ENCODE measurements around the gene GALNT4. TPM values are rescaled to one million over a fixed set of nuclear protein-coding genes. Genes with fewer than 3 reads are reported as not detected.

GALNT4 gene
- total RNA-seq (2.5 and 4.0 TPM in 2 replicates), polyA plus RNA-seq (1.3 and 1.9 TPM in 2 replicates)

DNA sequence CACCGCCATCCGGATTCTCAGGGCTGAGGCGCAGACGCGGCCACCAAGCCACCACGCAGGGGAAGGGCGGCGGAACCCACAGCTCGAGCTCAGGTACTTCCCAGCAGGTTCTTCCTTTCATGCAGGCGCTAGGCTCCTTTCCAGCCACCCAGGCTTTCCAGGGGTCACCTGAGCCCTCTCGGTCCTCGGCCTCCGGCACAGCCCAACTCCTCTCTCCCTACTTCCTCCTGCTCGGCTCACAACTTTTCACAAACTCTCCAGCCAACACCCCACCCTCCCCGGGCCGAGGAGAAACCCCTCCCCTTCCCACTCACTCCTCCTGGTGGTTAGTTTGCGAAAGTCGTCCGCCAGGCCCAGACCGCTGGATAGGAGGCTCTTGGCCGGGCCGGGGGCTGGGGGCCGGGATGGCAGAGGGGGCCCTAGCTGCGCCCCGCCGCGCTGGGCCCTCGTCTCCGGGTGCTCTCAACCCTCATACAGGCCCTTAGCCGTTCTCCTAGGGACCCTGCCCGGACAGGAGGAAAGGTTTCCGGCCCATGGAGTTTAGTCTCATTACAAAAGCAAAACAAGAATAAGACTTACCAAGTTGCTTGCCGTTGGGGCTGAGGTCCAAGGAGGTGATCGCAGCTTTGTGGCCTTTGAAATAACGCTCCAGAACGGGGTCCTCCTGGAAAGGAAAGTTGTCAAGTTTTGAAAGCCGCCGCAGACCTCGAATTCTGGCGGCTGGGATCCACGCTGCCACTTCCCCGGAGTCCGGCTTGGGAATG, at the start of gene GALNT4:
Gene GALNT4, minus strand, starts transcription at position 256 of the 764 bp plus-strand sequence. Its CDS starts 247 bp downstream, at position 9.
- peak; percentile 73 for TF ChIP-seq CTCF (IDR thresholded peaks at IDR 0.05; ENCODE audit: low read depth, low read length)
- no peaks in the 10 kb centered on the region for H3K27me3 ChIP-seq
- H3K4me1 ChIP-seq (ENCODE audit: low read depth), result peaks cover 9% of the 10 kb centered on the region
- H3K4me3 ChIP-seq, result peak within 1 kb of the TSS; percentile 58
- H3K27ac ChIP-seq, result peak within 1 kb of the TSS; percentile 53
- no peaks in the 10 kb centered on the region for H3K36me3 ChIP-seq
- peak; percentile 90 to 92 for DNase-seq (ENCODE audit: low read depth in 1 of 2, low spot score in 1 of 2)
- H3K9me3 ChIP-seq (ENCODE audit: low read depth), result no peaks in the 10 kb centered on the region

GRCh38 chr12:89573051-89573810, 48.6 kb upstream of the GALNT4 start:
- Histone ChIP-seq H3K27me3 (no peaks in the 10 kb centered on the region), H3K4me3 (no peak overlapping the region)
- DNase-seq (ENCODE audit: low read depth in 1 of 2, low spot score in 1 of 2), result no peak

GRCh38 chr12:89571491-89572195, 47.0 kb upstream of the GALNT4 start:
- Histone ChIP-seq H3K4me1 (ENCODE audit: low read depth) (peaks cover 15% of the 10 kb centered on the region), H3K27me3 (no peaks in the 10 kb centered on the region), H3K36me3 (no peaks in the 10 kb centered on the region), H3K9me3 (ENCODE audit: low read depth) (no peaks in the 10 kb centered on the region), H3K27ac (no peak overlapping the region), H3K4me3 (no peak overlapping the region)
- peak in 1 of 2 donors; percentile 46 for DNase-seq (ENCODE audit: low read depth in 1 of 2, low spot score in 1 of 2)
- TF ChIP-seq CTCF (IDR thresholded peaks at IDR 0.05; ENCODE audit: low read depth, low read length), result no peak

More at GRCh38 chr12:89573051-89573810, 48.6 kb upstream of the GALNT4 start:
- Histone ChIP-seq H3K36me3 (no peaks in the 10 kb centered on the region), H3K4me1 (ENCODE audit: low read depth) (peaks cover 13% of the 10 kb centered on the region), H3K9me3 (ENCODE audit: low read depth) (no peaks in the 10 kb centered on the region), H3K27ac (no peak overlapping the region)
- TF ChIP-seq CTCF (IDR thresholded peaks at IDR 0.05; ENCODE audit: low read depth, low read length), result no peak

DNA sequence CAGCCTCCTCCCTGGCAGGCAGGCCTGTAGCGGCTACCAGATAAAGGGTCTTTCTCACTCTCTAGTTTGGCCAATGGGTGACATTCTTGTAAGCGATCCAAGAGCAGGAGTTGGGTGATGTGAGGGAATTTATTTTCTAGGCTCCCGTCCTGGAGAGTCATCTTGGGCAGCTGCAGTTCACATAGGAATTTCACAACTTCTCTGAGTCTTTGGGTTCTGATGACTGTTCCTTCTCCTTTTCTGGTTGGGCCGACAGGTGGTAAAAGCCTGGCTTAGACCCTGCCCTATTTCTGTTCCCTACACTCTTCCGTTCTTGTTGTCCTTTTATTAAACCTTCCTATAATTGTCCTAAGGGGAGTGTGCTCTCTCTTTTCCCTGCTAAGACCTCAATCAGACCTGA, 43.9 kb upstream of the GALNT4 start:
- Histone ChIP-seq H3K27ac (no peak overlapping the region), H3K4me3 (no peak overlapping the region), H3K27me3 (no peaks in the 10 kb centered on the region), H3K4me1 (ENCODE audit: low read depth) (peaks cover 4% of the 10 kb centered on the region), H3K36me3 (no peaks in the 10 kb centered on the region), H3K9me3 (ENCODE audit: low read depth) (no peaks in the 10 kb centered on the region)
- DNase-seq (ENCODE audit: low read depth in 1 of 2, low spot score in 1 of 2), result no peak
- no peak for TF ChIP-seq CTCF (IDR thresholded peaks at IDR 0.05; ENCODE audit: low read depth, low read length)

GRCh38 chr12:89567691-89568239, 43.2 kb upstream of the GALNT4 start:
- no peak overlapping the region for H3K27ac ChIP-seq
- TF ChIP-seq CTCF (IDR thresholded peaks at IDR 0.05; ENCODE audit: low read depth, low read length), result no peak
- no peak overlapping the region for H3K4me3 ChIP-seq
- H3K27me3 ChIP-seq, result no peaks in the 10 kb centered on the region
- peaks cover 4% of the 10 kb centered on the region for H3K4me1 ChIP-seq (ENCODE audit: low read depth)
- H3K36me3 ChIP-seq, result no peaks in the 10 kb centered on the region
- H3K9me3 ChIP-seq (ENCODE audit: low read depth), result no peaks in the 10 kb centered on the region
- DNase-seq (ENCODE audit: low read depth in 1 of 2, low spot score in 1 of 2), result no peak

Measured in cardiac muscle cell (in vitro differentiated cells and primary cell).